ENCODE data around the gene CPEB1.
A peak's percentile ranks its signal among the peaks of the same experiment; 100 is the strongest.

The CPEB1 gene

GRCh38 chr15:82647045-82647834, at the start of gene CPEB1:
TSS of gene CPEB1 (minus strand) at chr15:82647363. CDS start at chr15:82628459, 18,904 bp downstream.
- peak; percentile 17 to 25 for DNase-seq (ENCODE audit: low read depth in 2 of 2)

GRCh38 chr15:82692171-82692570, 45.0 kb upstream of the CPEB1 start:
- DNase-seq (ENCODE audit: low read depth in 2 of 2): no peak

GRCh38 chr15:82689147-82689546, 42.0 kb upstream of the CPEB1 start:
- DNase-seq (ENCODE audit: low read depth in 2 of 2): no peak

- DNase-seq (ENCODE audit: low read depth in 2 of 2): no peak
Measured at GRCh38 chr15:82688691-82689090, 41.5 kb upstream of the CPEB1 start.

DNA sequence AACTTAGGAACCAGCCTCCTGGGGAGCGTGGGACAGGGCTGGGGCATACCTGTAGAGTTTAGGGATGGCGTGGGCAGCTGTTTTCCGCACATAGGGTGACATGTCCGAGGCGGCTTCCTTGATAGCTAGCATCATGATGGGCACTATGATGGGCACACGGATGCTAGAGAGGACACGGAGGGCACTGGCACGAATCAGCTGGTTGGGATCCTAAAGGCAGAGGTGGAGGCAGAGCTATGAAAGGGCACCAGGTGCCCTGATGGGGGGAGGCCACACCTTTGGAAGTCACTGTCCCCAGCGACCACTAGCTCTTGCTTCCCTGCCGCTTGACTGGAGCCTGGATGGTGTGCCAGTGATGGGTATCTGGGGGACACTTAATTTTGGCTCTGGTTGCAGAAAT, 34.2 kb upstream of the CPEB1 start:
- no peak for DNase-seq (ENCODE audit: low read depth in 2 of 2)

DNA sequence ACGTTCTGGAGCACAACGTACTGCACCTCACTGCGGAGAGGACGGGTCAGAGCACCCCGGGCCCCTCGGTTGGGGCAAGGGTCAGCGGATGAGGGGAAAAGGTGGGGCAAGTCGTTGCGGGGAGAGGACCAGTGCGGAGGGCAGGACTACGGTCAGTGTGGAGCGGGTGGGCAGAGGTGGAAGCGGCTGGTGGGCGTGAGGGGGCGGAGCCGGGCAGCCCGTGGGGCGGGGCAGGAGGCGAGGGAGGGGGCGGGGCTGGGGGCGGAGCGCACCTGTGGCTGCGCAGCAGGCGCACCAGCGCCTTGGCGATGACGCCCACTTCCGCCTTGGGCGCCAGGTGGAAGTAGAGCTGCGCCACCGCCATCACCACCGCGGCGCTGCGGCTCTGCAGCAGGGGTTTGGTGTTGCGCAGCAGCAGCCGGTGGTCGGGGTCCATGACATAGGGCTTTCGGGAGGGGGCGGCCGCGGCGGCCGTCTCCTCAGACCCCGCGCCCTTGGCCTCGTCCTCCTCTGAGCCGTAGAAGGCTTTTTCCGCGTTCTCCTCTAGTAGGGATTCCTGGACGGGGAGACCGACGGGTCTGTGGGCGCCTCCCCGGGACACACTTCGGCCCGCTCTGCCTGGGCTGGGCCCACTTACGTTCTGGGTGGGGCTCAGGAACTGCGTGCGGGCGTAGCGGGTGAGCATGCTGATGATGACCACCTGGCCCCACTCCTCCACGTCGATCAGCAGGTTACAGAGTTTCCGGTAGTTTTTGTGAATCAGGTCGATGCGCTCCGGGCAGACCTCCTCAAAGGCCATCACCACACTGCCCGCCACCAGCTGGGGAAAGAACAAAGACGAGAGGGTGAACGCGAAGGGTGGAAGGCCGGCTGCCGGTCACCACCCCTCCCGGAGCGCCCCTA, 33.3 kb upstream of the CPEB1 start:
- peak; percentile 51 to 63 for DNase-seq (ENCODE audit: low read depth in 2 of 2)

DNA sequence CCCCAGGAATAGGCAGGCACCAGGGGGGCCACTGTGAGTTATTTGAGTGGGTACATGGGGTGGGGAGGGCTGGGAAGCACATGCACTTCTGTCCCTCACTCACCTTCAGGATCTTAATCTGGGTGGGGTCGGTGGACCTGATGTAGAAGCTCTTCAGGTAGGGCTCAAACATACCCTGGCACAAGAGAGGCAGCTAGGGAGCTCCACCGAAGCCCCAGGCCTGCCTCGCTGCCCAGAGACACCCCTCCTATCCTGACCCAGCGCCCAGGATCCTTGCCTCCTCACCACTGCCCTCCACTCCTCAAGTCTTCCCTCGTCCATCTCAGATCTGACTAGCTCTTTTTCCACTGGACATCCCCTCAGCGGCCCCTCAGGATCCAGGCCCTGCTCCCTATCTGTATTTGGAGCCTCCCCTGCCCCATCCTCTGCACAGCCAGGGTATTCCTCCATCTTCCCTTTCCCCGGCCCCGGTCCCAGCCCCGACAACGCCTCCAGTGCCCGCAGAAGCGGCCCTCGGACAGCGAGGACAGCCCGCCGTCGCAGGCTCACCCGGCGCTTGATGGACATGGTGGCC, 32.5 kb upstream of the CPEB1 start:
- DNase-seq (ENCODE audit: low read depth in 2 of 2): no peak

DNA sequence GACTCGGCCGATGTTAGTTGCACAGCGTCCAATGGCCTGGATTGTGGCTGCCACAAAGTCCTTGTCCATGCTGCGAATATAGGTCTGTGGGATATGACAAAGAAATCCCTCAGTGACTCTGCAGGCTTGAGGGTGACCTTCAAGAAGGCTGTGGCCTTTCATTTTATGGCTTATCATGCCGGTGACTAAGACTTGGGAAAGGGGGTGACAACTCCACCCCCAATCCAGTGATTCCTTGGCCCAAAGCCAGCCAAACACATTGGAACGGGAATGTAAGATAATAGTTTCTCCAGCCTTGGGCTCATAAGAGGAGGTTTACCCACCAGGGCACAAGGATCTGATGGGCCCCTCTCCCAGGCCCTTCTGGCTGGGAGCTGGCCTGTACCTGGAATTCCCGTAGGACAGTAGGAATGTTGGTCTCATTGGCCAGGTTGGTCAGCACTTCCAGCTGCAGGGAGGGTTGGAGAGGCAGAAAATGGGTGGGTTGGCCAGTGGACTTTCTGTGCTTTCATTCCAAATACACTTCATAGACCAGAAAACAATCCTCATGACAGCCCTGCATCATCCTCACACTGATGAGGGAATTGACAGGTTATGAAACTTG, 30.7 kb upstream of the CPEB1 start:
- no peak for DNase-seq (ENCODE audit: low read depth in 2 of 2)

GRCh38 chr15:82674873-82675272, 27.7 kb upstream of the CPEB1 start:
- DNase-seq (ENCODE audit: low read depth in 2 of 2): no peak

- DNase-seq (ENCODE audit: low read depth in 2 of 2): no peak
Measured at GRCh38 chr15:82670699-82671098, 23.5 kb upstream of the CPEB1 start.

GRCh38 chr15:82666606-82667005, 19.4 kb upstream of the CPEB1 start:
- no peak for DNase-seq (ENCODE audit: low read depth in 2 of 2)

GRCh38 chr15:82664021-82664420, 16.9 kb upstream of the CPEB1 start:
- no peak for DNase-seq (ENCODE audit: low read depth in 2 of 2)

GRCh38 chr15:82663186-82663600, 16.0 kb upstream of the CPEB1 start:
- DNase-seq (ENCODE audit: low read depth in 2 of 2): peak; percentile 36 to 40

GRCh38 chr15:82662641-82663040, 15.5 kb upstream of the CPEB1 start:
- DNase-seq (ENCODE audit: low read depth in 2 of 2): no peak

DNA sequence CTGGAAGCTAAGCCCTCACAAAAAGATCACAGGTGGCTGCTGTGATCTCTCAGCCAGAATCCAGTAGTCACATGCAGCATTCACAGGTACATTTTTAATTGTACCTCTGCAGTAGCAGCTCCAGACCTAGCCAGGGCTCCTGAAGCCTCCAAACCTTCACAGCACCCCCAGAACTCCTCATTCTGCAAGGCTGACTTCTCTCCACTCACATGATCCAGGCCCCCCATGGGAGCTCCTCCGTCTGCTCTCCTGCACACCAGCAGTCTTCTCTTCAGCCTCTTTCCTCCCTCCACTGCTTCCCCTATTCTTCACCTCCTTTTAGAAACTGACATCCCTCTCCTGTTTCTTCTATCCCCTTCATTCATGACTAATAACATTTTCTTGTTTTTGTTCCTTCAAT, 13.2 kb upstream of the CPEB1 start:
- no peak for DNase-seq (ENCODE audit: low read depth in 2 of 2)

DNA sequence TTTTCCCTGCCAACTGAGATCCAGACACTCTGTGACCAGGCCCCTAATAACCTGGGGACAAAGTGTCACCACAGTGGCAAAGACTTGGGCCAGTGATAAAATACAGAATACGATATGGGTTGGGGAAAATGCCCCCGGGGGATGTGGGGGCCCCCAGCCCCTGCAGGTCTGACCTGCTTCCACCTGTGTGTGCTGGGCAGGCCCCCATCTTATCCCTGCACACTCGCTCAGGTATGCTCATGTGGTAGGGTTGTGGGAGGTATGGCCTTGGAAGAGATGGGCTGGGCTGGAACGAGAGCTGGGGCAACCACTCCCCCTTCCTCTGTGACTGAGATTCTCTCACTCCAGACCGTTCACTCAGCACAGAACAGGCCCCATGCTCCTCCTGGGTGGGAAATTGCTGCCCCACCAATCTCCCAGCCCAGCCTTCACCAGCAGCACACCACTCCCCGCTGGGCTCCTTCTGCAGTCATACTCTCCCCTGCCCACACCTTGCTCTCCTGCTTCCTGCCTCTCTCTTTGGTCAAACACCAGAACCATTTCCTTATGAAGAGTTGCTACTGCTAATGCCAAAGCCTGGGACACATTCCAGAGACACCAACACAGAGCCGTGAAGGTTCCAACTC, 9.6 kb upstream of the CPEB1 start:
- DNase-seq (ENCODE audit: low read depth in 2 of 2): no peak

DNA sequence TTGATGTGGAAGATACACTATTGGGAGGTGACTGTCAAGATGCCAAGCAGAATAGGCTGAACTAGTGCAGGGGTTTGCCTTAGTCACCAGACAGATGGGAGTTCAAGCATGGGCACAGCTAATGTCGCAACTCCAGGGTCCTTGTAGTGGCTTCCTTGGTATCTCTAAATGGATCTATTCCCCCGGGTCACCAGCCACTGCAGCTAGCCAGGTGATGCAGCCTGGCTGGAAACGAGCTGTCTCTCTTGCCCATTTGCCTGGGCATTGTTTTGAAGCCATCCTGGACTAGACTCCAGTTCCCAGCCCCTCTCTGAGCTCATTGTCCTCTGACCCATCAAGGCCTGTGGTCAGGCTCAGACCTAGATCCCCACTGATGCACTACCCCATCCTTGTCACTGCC, 8.4 kb upstream of the CPEB1 start:
- no peak for DNase-seq (ENCODE audit: low read depth in 2 of 2)

DNA sequence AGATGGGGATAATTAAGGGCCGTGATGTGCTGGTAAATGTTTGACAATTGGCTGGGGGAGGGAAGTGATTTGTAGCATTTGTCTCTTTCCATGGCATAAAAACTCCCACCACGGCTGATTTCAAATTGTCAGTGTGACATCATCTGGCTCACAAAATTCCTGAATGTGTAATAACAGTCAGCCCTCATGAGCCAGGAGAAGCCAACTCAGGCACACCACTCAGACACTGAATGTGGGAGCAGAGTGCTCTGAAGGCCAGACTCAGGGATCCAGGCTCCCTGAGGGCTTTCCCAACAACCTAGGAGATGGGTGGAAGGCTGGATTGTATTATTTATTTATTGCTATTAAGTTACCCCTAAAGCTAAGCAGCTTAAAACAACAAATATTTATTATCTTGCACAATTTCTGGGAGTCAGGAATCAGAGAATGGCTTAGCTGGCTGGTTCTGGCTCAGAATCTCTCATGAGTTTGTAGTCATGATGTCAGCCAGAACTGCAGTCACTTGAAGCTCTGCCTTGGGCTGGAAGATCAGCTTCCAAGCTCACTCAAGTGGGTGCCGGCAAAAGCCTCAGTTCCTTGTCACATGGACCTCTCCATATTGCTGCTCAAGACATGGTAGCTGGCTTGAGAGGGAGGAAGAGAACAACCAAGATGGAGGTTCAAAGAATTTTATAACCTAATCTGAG, 6.5 kb upstream of the CPEB1 start:
- DNase-seq (ENCODE audit: low read depth in 2 of 2): no peak

GRCh38 chr15:82651708-82652107, 4.5 kb upstream of the CPEB1 start:
- no peak for DNase-seq (ENCODE audit: low read depth in 2 of 2)

DNA sequence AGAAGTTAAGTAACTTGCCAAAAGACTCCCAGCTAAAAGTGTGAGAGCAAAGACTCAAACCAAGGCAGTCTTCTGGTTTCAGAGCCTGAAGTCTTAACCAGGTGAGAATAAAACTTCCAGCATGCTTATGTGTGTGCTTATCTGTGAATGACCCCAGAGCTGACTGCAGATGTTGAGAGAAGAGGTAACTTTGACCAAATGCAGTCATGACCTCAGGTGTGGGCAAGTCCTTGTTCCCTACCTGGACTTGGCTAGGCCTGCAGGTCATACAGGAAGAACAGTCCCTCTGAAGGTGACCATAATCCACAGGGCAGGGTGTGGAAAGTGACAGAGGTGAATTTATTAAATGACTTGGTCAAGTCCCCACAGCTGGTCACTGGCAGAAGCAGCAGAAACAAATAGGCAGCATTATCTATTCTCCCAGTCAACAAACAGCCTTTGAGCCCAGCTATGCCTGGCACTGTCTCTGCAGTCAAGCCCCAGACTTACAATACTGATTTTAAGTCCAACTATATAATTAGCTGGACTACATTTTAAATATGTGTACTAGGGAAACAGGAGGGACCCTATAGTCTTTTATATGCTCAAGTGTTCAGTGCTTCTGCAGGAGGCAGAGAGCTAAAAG, 3.0 kb upstream of the CPEB1 start:
- DNase-seq (ENCODE audit: low read depth in 2 of 2): no peak

All from stimulated activated CD8-positive, alpha-beta memory T cell treated with anti-CD3 and anti-CD28 coated beads, Interleukin-2, amount 100 ng/mL, for 48 hours (primary cell).